ENCODE measurements around the gene SYNRG. TPM values are rescaled to one million over a fixed set of nuclear protein-coding genes. Genes with fewer than 3 reads are reported as not detected.
A peak's percentile ranks its signal among the peaks of the same experiment; 100 is the strongest.

SYNRG gene
- total RNA-seq, 2 donors from 2014 or later = 28.9 to 34.1 TPM

- Histone ChIP-seq H3K27me3 (no peaks in the 10 kb centered on the region), H3K4me1 (no peaks in the 10 kb centered on the region), H3K9me3 (no peaks in the 10 kb centered on the region), H3K9ac (ENCODE audit: low read depth in 2 of 2, low read length in 2 of 2) (no peak overlapping the region), H3K4me3 (no peak overlapping the region), H3K27ac (no peak overlapping the region), H3K36me3 (no peaks in the 10 kb centered on the region)
- TF ChIP-seq CTCF (IDR thresholded peaks at IDR 0.05) = no peak
- intact Hi-C loops (cut with DNase I) = no loop called here
- DNase-seq = no peak
Measured at GRCh38 chr17:37510056-37510455, 99.2 kb downstream of the SYNRG start.

- no peak for TF ChIP-seq CTCF (IDR thresholded peaks at IDR 0.05)
- Histone ChIP-seq H3K27ac (no peak overlapping the region), H3K36me3 (no peaks in the 10 kb centered on the region), H3K9ac (ENCODE audit: low read depth in 2 of 2, low read length in 2 of 2) (no peak overlapping the region), H3K9me3 (no peaks in the 10 kb centered on the region), H3K4me1 (no peaks in the 10 kb centered on the region), H3K4me3 (no peak overlapping the region), H3K27me3 (no peaks in the 10 kb centered on the region)
- intact Hi-C loops (cut with DNase I) = no loop called here
- DNase-seq = no peak
Measured at GRCh38 chr17:37507111-37507510, 102.1 kb downstream of the SYNRG start.

GRCh38 chr17:37506678-37507077, 102.5 kb downstream of the SYNRG start:
- no peaks in the 10 kb centered on the region for H3K36me3 ChIP-seq
- TF ChIP-seq CTCF (IDR thresholded peaks at IDR 0.05) = peak; percentile 33
- intact Hi-C loops (cut with DNase I) = no loop called here
- H3K9me3 ChIP-seq = no peaks in the 10 kb centered on the region
- H3K27ac ChIP-seq = no peak overlapping the region
- H3K9ac ChIP-seq (ENCODE audit: low read depth in 2 of 2, low read length in 2 of 2) = no peak overlapping the region
- DNase-seq = no peak
- H3K4me3 ChIP-seq = no peak overlapping the region
- no peaks in the 10 kb centered on the region for H3K4me1 ChIP-seq
- no peaks in the 10 kb centered on the region for H3K27me3 ChIP-seq

- Histone ChIP-seq H3K4me3 (no peak overlapping the region), H3K27ac (no peak overlapping the region), H3K27me3 (no peaks in the 10 kb centered on the region), H3K9me3 (no peaks in the 10 kb centered on the region), H3K4me1 (no peaks in the 10 kb centered on the region), H3K9ac (ENCODE audit: low read depth in 2 of 2, low read length in 2 of 2) (no peak overlapping the region), H3K36me3 (no peaks in the 10 kb centered on the region)
- intact Hi-C loops (cut with DNase I) = no loop called here
- no peak for DNase-seq
- TF ChIP-seq CTCF (IDR thresholded peaks at IDR 0.05) = no peak
Measured at GRCh38 chr17:37505333-37505732, 103.9 kb downstream of the SYNRG start.

GRCh38 chr17:37503148-37503547, 106.1 kb downstream of the SYNRG start:
- Histone ChIP-seq H3K27ac (no peak overlapping the region), H3K9me3 (no peaks in the 10 kb centered on the region), H3K4me3 (no peak overlapping the region), H3K9ac (ENCODE audit: low read depth in 2 of 2, low read length in 2 of 2) (no peak overlapping the region), H3K4me1 (no peaks in the 10 kb centered on the region), H3K27me3 (no peaks in the 10 kb centered on the region), H3K36me3 (no peaks in the 10 kb centered on the region)
- intact Hi-C loops (cut with DNase I) = no loop called here
- no peak for TF ChIP-seq CTCF (IDR thresholded peaks at IDR 0.05)
- DNase-seq = no peak
